ENCODE data around the gene SUGCT. TPM values are rescaled to one million over a fixed set of nuclear protein-coding genes. Genes with fewer than 3 reads are reported as not detected.

Gene SUGCT
- total RNA-seq, 1 experiment from 2014 or later, result 1.5 TPM

DNA sequence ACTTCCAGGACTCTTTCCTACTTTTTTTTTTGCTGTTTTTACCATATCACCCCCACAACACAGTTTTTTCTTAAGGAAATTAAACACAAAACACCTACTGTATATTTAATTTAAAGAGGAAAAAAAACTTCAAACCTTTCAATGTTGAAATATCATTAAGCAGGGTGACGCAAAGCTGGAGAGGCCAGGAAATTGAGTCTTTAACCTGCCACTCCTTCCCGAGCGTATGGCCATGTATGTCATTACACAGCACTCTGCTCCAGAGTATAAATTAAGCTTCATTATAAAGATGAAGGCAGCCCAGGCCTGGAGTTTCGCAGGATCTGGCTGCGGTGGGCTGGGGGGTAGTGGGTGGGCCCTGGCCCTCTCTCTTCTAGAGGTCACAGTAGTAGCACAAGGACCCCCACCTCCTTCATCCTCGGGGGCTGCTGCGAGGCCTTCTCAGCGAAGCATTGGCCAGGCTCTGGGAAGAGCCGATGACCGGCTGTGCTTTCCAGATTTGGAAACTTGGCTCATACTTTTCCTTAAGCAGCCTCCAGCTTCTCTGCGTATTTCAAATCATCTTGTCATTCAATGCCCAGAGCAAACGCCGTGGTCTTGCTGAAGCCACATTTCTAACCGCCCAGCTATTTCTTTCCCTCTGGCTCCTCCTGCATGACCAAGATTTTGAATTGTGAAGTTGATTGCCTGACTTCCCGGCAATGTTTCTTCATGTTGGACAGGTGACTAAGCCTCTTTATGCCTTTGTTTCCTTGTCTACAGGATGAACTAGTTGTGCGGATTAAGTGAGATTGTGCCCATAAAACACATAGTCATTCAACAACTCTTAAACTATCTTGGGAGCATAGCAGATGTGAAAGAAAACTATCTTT, 765.1 kb downstream of the SUGCT start:
- H3K27ac ChIP-seq (ENCODE audit: low read depth, low read length, poor library complexity, severe bottlenecking), result no peak overlapping the region
- intact Hi-C loops (cut with micrococcal nuclease; ENCODE audit: unreplicated experiment), result no loop called here
- H3K9me3 ChIP-seq (ENCODE audit: low read depth, low read length, poor library complexity, severe bottlenecking), result peaks cover 4% of the 10 kb centered on the region
- TF ChIP-seq EZH2 (IDR thresholded peaks at IDR 0.05; ENCODE audit: borderline replicate concordance, low read depth, low read length, poor library complexity, severe bottlenecking), result no peak
- no peak for TF ChIP-seq CTCF (conservative IDR thresholded peaks at IDR 0.05; ENCODE audit: low read depth, low read length)
- ChIA-PET CTCF (no interaction called here), POLR2A (ENCODE audit: low non-redundant PET) (no interaction called here)
- no peak overlapping the region for H3K4me3 ChIP-seq (ENCODE audit: low read depth, low read length, poor library complexity, severe bottlenecking)
- no peaks in the 10 kb centered on the region for H3K4me1 ChIP-seq (ENCODE audit: insufficient read depth, low read length, poor library complexity, severe bottlenecking)
- H3K36me3 ChIP-seq (ENCODE audit: insufficient read depth, low read length, poor library complexity, severe bottlenecking), result no peaks in the 10 kb centered on the region
- no TSS peak for BruUV-seq (replicated peaks)
- no peaks in the 10 kb centered on the region for H3K27me3 ChIP-seq (replicated peaks; ENCODE audit: insufficient read depth, low read depth, low read length, poor library complexity)
- no peak for DNase-seq (ENCODE audit: low spot score)

DNA sequence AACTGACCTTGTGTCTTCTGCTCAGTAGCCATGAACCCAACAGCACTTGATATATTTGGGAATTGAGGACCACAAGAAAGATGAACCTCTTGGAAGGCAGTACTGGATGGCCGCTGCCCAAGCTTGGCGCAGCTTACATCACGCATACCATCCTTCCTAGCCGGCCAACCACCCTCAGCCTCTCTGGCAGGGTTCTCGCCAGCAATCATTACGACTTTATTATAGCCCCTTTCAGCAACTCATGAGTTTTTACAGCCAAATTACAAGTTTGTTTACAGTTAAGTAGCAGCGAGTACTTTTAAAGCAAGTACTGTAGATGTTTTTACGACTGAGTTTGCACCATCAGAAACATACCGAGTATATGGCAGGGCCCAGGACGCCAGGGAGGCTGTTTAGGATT, 769.1 kb downstream of the SUGCT start:
- TF ChIP-seq CTCF (conservative IDR thresholded peaks at IDR 0.05; ENCODE audit: low read depth, low read length) (no peak), EZH2 (IDR thresholded peaks at IDR 0.05; ENCODE audit: borderline replicate concordance, low read depth, low read length, poor library complexity, severe bottlenecking) (no peak)
- H3K36me3 ChIP-seq (ENCODE audit: insufficient read depth, low read length, poor library complexity, severe bottlenecking), result no peaks in the 10 kb centered on the region
- no TSS peak for BruUV-seq (replicated peaks)
- intact Hi-C loops (cut with micrococcal nuclease; ENCODE audit: unreplicated experiment), result no loop called here
- no peak overlapping the region for H3K4me3 ChIP-seq (ENCODE audit: low read depth, low read length, poor library complexity, severe bottlenecking)
- ChIA-PET CTCF (no interaction called here), POLR2A (ENCODE audit: low non-redundant PET) (no interaction called here)
- DNase-seq (ENCODE audit: low spot score), result no peak
- no peaks in the 10 kb centered on the region for H3K4me1 ChIP-seq (ENCODE audit: insufficient read depth, low read length, poor library complexity, severe bottlenecking)
- H3K9me3 ChIP-seq (ENCODE audit: low read depth, low read length, poor library complexity, severe bottlenecking), result no peaks in the 10 kb centered on the region
- H3K27ac ChIP-seq (ENCODE audit: low read depth, low read length, poor library complexity, severe bottlenecking), result no peak overlapping the region
- H3K27me3 ChIP-seq (replicated peaks; ENCODE audit: insufficient read depth, low read depth, low read length, poor library complexity), result no peaks in the 10 kb centered on the region

GRCh38 chr7:40907286-40907685, 772.5 kb downstream of the SUGCT start:
- H3K9me3 ChIP-seq (ENCODE audit: low read depth, low read length, poor library complexity, severe bottlenecking), result no peaks in the 10 kb centered on the region
- intact Hi-C loops (cut with micrococcal nuclease; ENCODE audit: unreplicated experiment), result no loop called here
- ChIA-PET POLR2A (ENCODE audit: low non-redundant PET) (interaction anchor here (0.8 kb wide), 1 partner anchor 570 kb away, joined by 3 read pairs; no protein-coding TSS in a partner anchor), CTCF (no interaction called here)
- BruUV-seq (replicated peaks), result no TSS peak
- no peaks in the 10 kb centered on the region for H3K4me1 ChIP-seq (ENCODE audit: insufficient read depth, low read length, poor library complexity, severe bottlenecking)
- TF ChIP-seq EZH2 (IDR thresholded peaks at IDR 0.05; ENCODE audit: borderline replicate concordance, low read depth, low read length, poor library complexity, severe bottlenecking) (no peak), CTCF (conservative IDR thresholded peaks at IDR 0.05; ENCODE audit: low read depth, low read length) (no peak)
- H3K27me3 ChIP-seq (replicated peaks; ENCODE audit: insufficient read depth, low read depth, low read length, poor library complexity), result no peaks in the 10 kb centered on the region
- H3K27ac ChIP-seq (ENCODE audit: low read depth, low read length, poor library complexity, severe bottlenecking), result no peak overlapping the region
- DNase-seq (ENCODE audit: low spot score), result no peak
- H3K36me3 ChIP-seq (ENCODE audit: insufficient read depth, low read length, poor library complexity, severe bottlenecking), result no peaks in the 10 kb centered on the region
- H3K4me3 ChIP-seq (ENCODE audit: low read depth, low read length, poor library complexity, severe bottlenecking), result no peak overlapping the region

Data from A673 (cell line).